Femur (tissue), 1 donor: Measurements from ENCODE around the gene PRKCE.
A peak's percentile ranks its signal among the peaks of the same experiment; 100 is the strongest.

Experiments
- DNase-seq: peaks from one replicate; pipeline ENCODE4 v3.0.0-alpha.2; 2017

The PRKCE gene

GRCh38 chr2:45816272-45816671, 164.8 kb downstream of the PRKCE start:
- no peak for DNase-seq

- no peak for DNase-seq
Observed at GRCh38 chr2:45818591-45818990, 167.1 kb downstream of the PRKCE start.

GRCh38 chr2:45820048-45820447, 168.6 kb downstream of the PRKCE start:
- DNase-seq, result no peak

- no peak for DNase-seq
Observed at GRCh38 chr2:45821558-45822271, 170.2 kb downstream of the PRKCE start.

GRCh38 chr2:45822272-45822630, 170.8 kb downstream of the PRKCE start:
- DNase-seq, result no peak

- DNase-seq, result peak; percentile 89
Observed at GRCh38 chr2:45823723-45824206, 172.3 kb downstream of the PRKCE start.

GRCh38 chr2:45825001-45825651, 173.7 kb downstream of the PRKCE start:
- no peak for DNase-seq

- DNase-seq, result no peak
Observed at GRCh38 chr2:45826460-45826859, 175.0 kb downstream of the PRKCE start.

GRCh38 chr2:45826884-45827635, 175.6 kb downstream of the PRKCE start:
- DNase-seq, result no peak

GRCh38 chr2:45830322-45830721, 178.8 kb downstream of the PRKCE start:
- DNase-seq, result no peak

GRCh38 chr2:45833301-45833967, 182.0 kb downstream of the PRKCE start:
- no peak for DNase-seq

GRCh38 chr2:45833968-45834344, 182.5 kb downstream of the PRKCE start:
- no peak for DNase-seq

GRCh38 chr2:45834372-45834771, 182.9 kb downstream of the PRKCE start:
- no peak for DNase-seq

GRCh38 chr2:45834858-45835257, 183.4 kb downstream of the PRKCE start:
- no peak for DNase-seq

GRCh38 chr2:45836316-45836715, 184.8 kb downstream of the PRKCE start:
- no peak for DNase-seq

- DNase-seq, result no peak
Observed at GRCh38 chr2:45836740-45837139, 185.3 kb downstream of the PRKCE start.

- DNase-seq, result no peak
Observed at GRCh38 chr2:45837812-45838341, 186.4 kb downstream of the PRKCE start.

GRCh38 chr2:45839508-45840251, 188.2 kb downstream of the PRKCE start:
- peak; percentile 52 for DNase-seq

- no peak for DNase-seq
Observed at GRCh38 chr2:45840481-45840880, 189.0 kb downstream of the PRKCE start.

GRCh38 chr2:45841752-45842407, 190.4 kb downstream of the PRKCE start:
- no peak for DNase-seq

- DNase-seq, result no peak
Observed at GRCh38 chr2:45843136-45843535, 191.7 kb downstream of the PRKCE start.
